K562 (cell line): ENCODE results near the gene PTPRC. TPM values are rescaled to one million over a fixed set of nuclear protein-coding genes. Genes with fewer than 3 reads are reported as not detected.

Experiments
- CBFA2T3 ChIP-seq: fragments of 450-650 bp; IDR thresholded peaks from 2 replicates; pipeline ENCODE4 v1.6.1; 2017
- CEBPB ChIP-seq: fragments of 450-650 bp; IDR thresholded peaks from 2 replicates; pipeline ENCODE4 v1.6.1; 2016; ENCODE audit warnings: missing genetic modification characterization, missing compliant biosample characterization
- CGGBP1 ChIP-seq: fragments of 250-450 bp; sonication (Bioruptor Pico); IDR thresholded peaks from 2 replicates; pipeline ENCODE4 v1.9.0; 2021; ENCODE audit warnings: mild to moderate bottlenecking
- COPS2 ChIP-seq: fragments of 450-650 bp; conservative IDR thresholded peaks from 2 replicates; pipeline ENCODE4 v1.6.1; 2016; ENCODE audit warnings: mild to moderate bottlenecking, moderate library complexity
- CREBBP ChIP-seq: IDR thresholded peaks from one replicate; pipeline ENCODE4 v1.6.1; 2012; ENCODE audit warnings: low read depth, mild to moderate bottlenecking, control low read depth, inconsistent platforms, low read length
- CXXC5 ChIP-seq: fragments of 250-450 bp; sonication (Bioruptor Pico); IDR thresholded peaks from 2 replicates; pipeline ENCODE4 v1.8.0; 2022; ENCODE audit warnings: inconsistent platforms, mild to moderate bottlenecking, moderate library complexity
- HDAC1 ChIP-seq, 2 experiments: fragments of 450-650 bp; IDR thresholded peaks; 2 replicates each; pipeline ENCODE4 v1.6.1; 2016 to 2017; ENCODE audit warnings: inconsistent platforms in 1 of 2, mild to moderate bottlenecking in 1 of 2, moderate library complexity in 1 of 2
- NCOA1 ChIP-seq: fragments of 450-650 bp; IDR thresholded peaks from 2 replicates; pipeline ENCODE4 v1.6.1; 2016; ENCODE audit warnings: low read depth
- NFATC3 ChIP-seq: fragments of 450-650 bp; IDR thresholded peaks from 2 replicates; pipeline ENCODE4 v1.6.1; 2017; ENCODE audit warnings: mild to moderate bottlenecking
- NR2F6 ChIP-seq: fragments of 450-650 bp; formaldehyde crosslinking; IDR thresholded peaks from 2 replicates; pipeline ENCODE4 v1.4.0; 2020; ENCODE audit warnings: mild to moderate bottlenecking
- NR4A1 ChIP-seq, 2 experiments: fragments of 250-450 bp in 1 of 2; fragments of 450-650 bp in 1 of 2; sonication (Bioruptor Pico) in 1 of 2; IDR thresholded peaks; 2 replicates each; pipeline versions ENCODE4 v1.4.0 to v1.6.1; 2016 to 2020; ENCODE audit warnings: mild to moderate bottlenecking in 2 of 2, missing compliant biosample characterization in 1 of 2, missing genetic modification characterization in 1 of 2, moderate library complexity in 1 of 2
- PYGO2 ChIP-seq: fragments of 450-650 bp; IDR thresholded peaks from 2 replicates; pipeline ENCODE4 v1.6.1; 2016; ENCODE audit warnings: mild to moderate bottlenecking, missing genetic modification characterization, moderate library complexity, missing compliant biosample characterization
- RBM34 ChIP-seq: fragments of 200-400 bp; formaldehyde crosslinking; IDR thresholded peaks from 2 replicates; pipeline ENCODE4 v1.6.1; 2018; ENCODE audit warnings: low read length, borderline replicate concordance; ENCODE audit not compliant: insufficient read depth
- SIRT6 ChIP-seq: IDR thresholded peaks from one replicate; pipeline ENCODE4 v1.6.1; 2012; ENCODE audit warnings: low read depth, mild to moderate bottlenecking, control low read depth, inconsistent platforms, low read length, moderate library complexity
- SUPT5H ChIP-seq: fragments of 450-650 bp; IDR thresholded peaks from 2 replicates; pipeline ENCODE4 v1.6.1; 2016
- TCFL5 ChIP-seq: fragments of 250-450 bp; sonication (Bioruptor Pico); conservative IDR thresholded peaks from 2 replicates; pipeline ENCODE4 v1.6.1; 2021; ENCODE audit warnings: mild to moderate bottlenecking, moderate library complexity, matching md5 sums
- ZFP36 ChIP-seq: fragments of 150-350 bp; IDR thresholded peaks from 2 replicates; pipeline ENCODE4 v1.6.1; 2018; ENCODE audit warnings: low read length, low read depth; ENCODE audit not compliant: partially characterized antibody
- ZHX1 ChIP-seq: fragments of 150-350 bp; conservative IDR thresholded peaks from 2 replicates; pipeline ENCODE4 v1.6.1; 2014; ENCODE audit warnings: low read length
- ZNF175 ChIP-seq: fragments of 200-800 bp; sonication (Bioruptor generic); IDR thresholded peaks from 2 replicates; pipeline ENCODE4 v1.6.1; 2016; ENCODE audit warnings: low read depth, mild to moderate bottlenecking, missing genetic modification characterization, missing compliant biosample characterization
- ZNF512 ChIP-seq: IDR thresholded peaks from 2 replicates; pipeline ENCODE4 v1.6.1; 2016; ENCODE audit warnings: missing genetic modification characterization, missing compliant biosample characterization
- ZNF589 ChIP-seq: fragments of 200-800 bp; sonication (Bioruptor generic); IDR thresholded peaks from 2 replicates; pipeline ENCODE4 v1.6.1; 2016; ENCODE audit warnings: low read depth, missing genetic modification characterization, missing compliant biosample characterization
- ZNF785 ChIP-seq: fragments of 250-450 bp; sonication (Bioruptor Pico); IDR thresholded peaks from 2 replicates; pipeline ENCODE4 v1.4.0; 2020; ENCODE audit warnings: mild to moderate bottlenecking
- polyA plus RNA-seq, 8 experiments: library from polyadenylated mRNA; depleted of rRNA in 4 of 8; stranded (reverse) in 5 of 8; unstranded in 3 of 8; fragments of >200 nt; fragmentation: Nextera tagmentation in 2 of 8; fragmentation: Illumina TruSeq in 1 of 8; extraction: Ambion mirVana in 2 of 8; extraction: Trizol in 1 of 8; gene quantifications; 2 replicates each; pipeline versions ENCODE4 v1.2.1 to v1.2.3, GENCODE V29; 2011 to 2014; ENCODE audit warnings: inconsistent platforms in 1 of 8, missing spikeins in 1 of 8
- total RNA-seq, 7 experiments: library from RNA; depleted of rRNA in 6 of 7; stranded (reverse); fragments of >200 nt in 6 of 7; fragmentation: Illumina TruSeq in 2 of 7; extraction: Trizol in 2 of 7; gene quantifications; 2 replicates each; pipeline versions ENCODE4 v1.2.1 to v1.2.3, GENCODE V29; 2011 to 2021; ENCODE audit warnings: low replicate concordance in 1 of 7
- TF ChIP-seq, protein P1 (sequence below): fragments of 250-450 bp; sonication (Bioruptor Pico); IDR thresholded peaks from 2 replicates; pipeline ENCODE4 v1.8.0; 2022; ENCODE audit warnings: moderate library complexity, mild to moderate bottlenecking, inconsistent platforms
- TF ChIP-seq, protein P2 (sequence below): fragments of 200-800 bp; sonication (Bioruptor generic); IDR thresholded peaks from 2 replicates; pipeline ENCODE4 v1.6.1; 2017; ENCODE audit warnings: missing genetic modification characterization, missing compliant biosample characterization

PTPRC gene
- total and polyA plus RNA-seq, 9 of the 15 experiments (the other 6 are each of a cell fraction or from before 2014, with no cell fraction given) = 7.1 to 107 (median 62.9) TPM

DNA sequence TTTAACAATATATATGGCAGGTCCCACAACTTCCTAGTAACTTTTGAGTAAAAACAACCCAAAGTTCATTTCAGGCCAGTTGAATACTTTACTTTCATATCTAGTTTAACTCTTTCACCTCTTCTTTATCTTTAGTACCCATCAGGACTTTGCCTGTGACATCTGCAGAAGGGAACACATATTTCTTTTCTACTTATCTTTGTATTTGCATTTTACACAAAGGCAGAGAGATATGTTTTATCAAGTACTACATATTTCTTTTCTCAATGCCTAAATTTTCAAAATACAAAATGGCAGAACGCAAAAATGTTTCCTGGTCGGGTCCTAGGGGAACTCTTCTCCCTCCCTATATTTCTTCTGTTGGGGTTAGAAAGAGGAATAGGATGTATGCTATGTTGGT, 6.8 kb upstream of the PTPRC start (continued):
- TF ChIP-seq ZHX1 = no peak
- TF ChIP-seq ZFP36 = no peak
- TF ChIP-seq SUPT5H = no peak
- TF ChIP-seq ZNF175 (CRISPR knock-in tag) = 0 out of 2 replicates have a peak, but pooled peaks have one; percentile 27
- no peak for TF ChIP-seq CEBPB (tag)
- TF ChIP-seq ZNF512 = no peak
- TF ChIP-seq, protein P1, sequence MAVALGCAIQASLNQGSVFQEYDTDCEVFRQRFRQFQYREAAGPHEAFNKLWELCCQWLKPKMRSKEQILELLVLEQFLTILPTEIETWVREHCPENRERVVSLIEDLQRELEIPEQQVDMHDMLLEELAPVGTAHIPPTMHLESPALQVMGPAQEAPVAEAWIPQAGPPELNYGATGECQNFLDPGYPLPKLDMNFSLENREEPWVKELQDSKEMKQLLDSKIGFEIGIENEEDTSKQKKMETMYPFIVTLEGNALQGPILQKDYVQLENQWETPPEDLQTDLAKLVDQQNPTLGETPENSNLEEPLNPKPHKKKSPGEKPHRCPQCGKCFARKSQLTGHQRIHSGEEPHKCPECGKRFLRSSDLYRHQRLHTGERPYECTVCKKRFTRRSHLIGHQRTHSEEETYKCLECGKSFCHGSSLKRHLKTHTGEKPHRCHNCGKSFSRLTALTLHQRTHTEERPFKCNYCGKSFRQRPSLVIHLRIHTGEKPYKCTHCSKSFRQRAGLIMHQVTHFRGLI (CRISPR knock-in tag) = no peak
- TF ChIP-seq CBFA2T3 = peak; percentile 76
- TF ChIP-seq NR2F6 (CRISPR knock-in tag) = no peak
- TF ChIP-seq ZNF785 (CRISPR knock-in tag) = no peak
- TF ChIP-seq, protein P2, sequence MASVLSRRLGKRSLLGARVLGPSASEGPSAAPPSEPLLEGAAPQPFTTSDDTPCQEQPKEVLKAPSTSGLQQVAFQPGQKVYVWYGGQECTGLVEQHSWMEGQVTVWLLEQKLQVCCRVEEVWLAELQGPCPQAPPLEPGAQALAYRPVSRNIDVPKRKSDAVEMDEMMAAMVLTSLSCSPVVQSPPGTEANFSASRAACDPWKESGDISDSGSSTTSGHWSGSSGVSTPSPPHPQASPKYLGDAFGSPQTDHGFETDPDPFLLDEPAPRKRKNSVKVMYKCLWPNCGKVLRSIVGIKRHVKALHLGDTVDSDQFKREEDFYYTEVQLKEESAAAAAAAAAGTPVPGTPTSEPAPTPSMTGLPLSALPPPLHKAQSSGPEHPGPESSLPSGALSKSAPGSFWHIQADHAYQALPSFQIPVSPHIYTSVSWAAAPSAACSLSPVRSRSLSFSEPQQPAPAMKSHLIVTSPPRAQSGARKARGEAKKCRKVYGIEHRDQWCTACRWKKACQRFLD (CRISPR knock-in tag) = no peak
- no peak for TF ChIP-seq CGGBP1 (CRISPR knock-in tag)
- TF ChIP-seq ZNF589 (CRISPR knock-in tag) = peak; percentile 58; the same call in 1 of the 2 replicates
- no peak for TF ChIP-seq PYGO2 (tag)
- no peak for TF ChIP-seq SIRT6
- no peak for TF ChIP-seq NCOA1
- no peak for TF ChIP-seq RBM34
- TF ChIP-seq CREBBP = no peak
- TF ChIP-seq HDAC1 (IDR thresholded peaks at IDR 0.05) = no peak
- TF ChIP-seq TCFL5 (CRISPR knock-in tag) = no peak
- no peak for TF ChIP-seq COPS2
- no peak for TF ChIP-seq NFATC3
- no peak for TF ChIP-seq CXXC5 (CRISPR knock-in tag)
- no peak for TF ChIP-seq NR4A1 (CRISPR knock-in tag; IDR thresholded peaks at IDR 0.05)
- TF ChIP-seq NR4A1 (tag; IDR thresholded peaks at IDR 0.05) = no peak
